BE2C (cell line): ENCODE measurements around the gene HCRTR1.
A peak's percentile ranks its signal among the peaks of the same experiment; 100 is the strongest.

ENCODE experiments used
- DNase-seq: peaks from one replicate; pipeline ENCODE4 v3.0.0-alpha.2; 2020
- H3K27me3 ChIP-seq: fragments of 250-450 bp; sonication (Bioruptor Pico); 2 replicates; pipeline ENCODE4 v1.5.1; 2020; ENCODE audit warnings: mild to moderate bottlenecking
- H3K36me3 ChIP-seq: fragments of 250-450 bp; sonication (Bioruptor Pico); 2 replicates; pipeline ENCODE4 v1.5.1; 2020; ENCODE audit warnings: mild to moderate bottlenecking
- H3K4me1 ChIP-seq: fragments of 250-450 bp; sonication (Bioruptor Pico); 2 replicates; pipeline ENCODE4 v1.5.1; 2020
- H3K4me3 ChIP-seq: 2 replicates; pipeline ENCODE4 v1.5.1; 2011; ENCODE audit warnings: low read depth, low read length
- H3K9me3 ChIP-seq: fragments of 250-450 bp; sonication (Bioruptor Pico); 2 replicates; pipeline ENCODE4 v1.5.1; 2020
- TF ChIP-seq, protein P1 (sequence below): IDR thresholded peaks from 2 replicates; pipeline ENCODE4 v1.5.1; 2012; ENCODE audit warnings: mild to moderate bottlenecking, low read depth, low read length

HCRTR1 gene

GRCh38 chr1:31640179-31640578 is 22.7 kb downstream of the HCRTR1 start:
- H3K4me1 ChIP-seq = peaks cover 7% of the 10 kb centered on the region
- DNase-seq = no peak
- no peaks in the 10 kb centered on the region for H3K36me3 ChIP-seq
- no peaks in the 10 kb centered on the region for H3K9me3 ChIP-seq
- no peak overlapping the region for H3K4me3 ChIP-seq
- TF ChIP-seq, protein P1, sequence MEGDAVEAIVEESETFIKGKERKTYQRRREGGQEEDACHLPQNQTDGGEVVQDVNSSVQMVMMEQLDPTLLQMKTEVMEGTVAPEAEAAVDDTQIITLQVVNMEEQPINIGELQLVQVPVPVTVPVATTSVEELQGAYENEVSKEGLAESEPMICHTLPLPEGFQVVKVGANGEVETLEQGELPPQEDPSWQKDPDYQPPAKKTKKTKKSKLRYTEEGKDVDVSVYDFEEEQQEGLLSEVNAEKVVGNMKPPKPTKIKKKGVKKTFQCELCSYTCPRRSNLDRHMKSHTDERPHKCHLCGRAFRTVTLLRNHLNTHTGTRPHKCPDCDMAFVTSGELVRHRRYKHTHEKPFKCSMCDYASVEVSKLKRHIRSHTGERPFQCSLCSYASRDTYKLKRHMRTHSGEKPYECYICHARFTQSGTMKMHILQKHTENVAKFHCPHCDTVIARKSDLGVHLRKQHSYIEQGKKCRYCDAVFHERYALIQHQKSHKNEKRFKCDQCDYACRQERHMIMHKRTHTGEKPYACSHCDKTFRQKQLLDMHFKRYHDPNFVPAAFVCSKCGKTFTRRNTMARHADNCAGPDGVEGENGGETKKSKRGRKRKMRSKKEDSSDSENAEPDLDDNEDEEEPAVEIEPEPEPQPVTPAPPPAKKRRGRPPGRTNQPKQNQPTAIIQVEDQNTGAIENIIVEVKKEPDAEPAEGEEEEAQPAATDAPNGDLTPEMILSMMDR = peak; percentile 28
- no peaks in the 10 kb centered on the region for H3K27me3 ChIP-seq

DNA sequence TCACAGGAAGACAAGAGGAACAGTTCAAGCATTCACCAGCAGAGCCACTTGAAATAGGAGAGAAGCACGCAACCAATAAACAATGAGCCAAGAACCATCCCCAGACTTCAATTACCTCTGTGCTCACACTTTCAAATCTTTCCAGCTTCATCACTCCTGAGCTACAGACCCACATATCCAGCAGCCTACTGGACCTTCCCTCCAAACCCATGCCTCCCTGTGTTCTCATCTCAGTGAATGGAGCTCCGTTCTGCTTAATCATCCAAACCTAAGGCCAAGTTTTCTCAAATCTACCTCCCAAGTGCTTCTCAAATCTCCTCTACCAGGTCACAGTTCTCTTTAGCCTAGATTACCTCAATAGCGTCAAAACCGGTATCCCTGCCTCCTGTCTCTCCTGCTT is 23.5 kb downstream of the HCRTR1 start:
- no peaks in the 10 kb centered on the region for H3K9me3 ChIP-seq
- no peak for DNase-seq
- no peaks in the 10 kb centered on the region for H3K36me3 ChIP-seq
- TF ChIP-seq, protein P1 = no peak
- H3K4me1 ChIP-seq = peaks cover 7% of the 10 kb centered on the region
- no peak overlapping the region for H3K4me3 ChIP-seq
- no peaks in the 10 kb centered on the region for H3K27me3 ChIP-seq

GRCh38 chr1:31642366-31642765 is 24.9 kb downstream of the HCRTR1 start:
- Histone ChIP-seq H3K4me1 (peaks cover 7% of the 10 kb centered on the region), H3K27me3 (no peaks in the 10 kb centered on the region), H3K36me3 (no peaks in the 10 kb centered on the region), H3K4me3 (no peak overlapping the region), H3K9me3 (no peaks in the 10 kb centered on the region)
- DNase-seq = no peak
- TF ChIP-seq, protein P1 = no peak

GRCh38 chr1:31642897-31643296 is 25.4 kb downstream of the HCRTR1 start:
- peaks cover 7% of the 10 kb centered on the region for H3K4me1 ChIP-seq
- TF ChIP-seq, protein P1 = no peak
- no peaks in the 10 kb centered on the region for H3K27me3 ChIP-seq
- H3K36me3 ChIP-seq = no peaks in the 10 kb centered on the region
- no peak overlapping the region for H3K4me3 ChIP-seq
- DNase-seq = no peak
- H3K9me3 ChIP-seq = no peaks in the 10 kb centered on the region

- DNase-seq = no peak
- H3K9me3 ChIP-seq = no peaks in the 10 kb centered on the region
- no peaks in the 10 kb centered on the region for H3K36me3 ChIP-seq
- TF ChIP-seq, protein P1 = no peak
- H3K4me3 ChIP-seq = peak overlapping the region; percentile 81
- H3K4me1 ChIP-seq = peaks cover 3% of the 10 kb centered on the region
- no peaks in the 10 kb centered on the region for H3K27me3 ChIP-seq
Observed at GRCh38 chr1:31643976-31644559, 26.6 kb downstream of the HCRTR1 start.

DNA sequence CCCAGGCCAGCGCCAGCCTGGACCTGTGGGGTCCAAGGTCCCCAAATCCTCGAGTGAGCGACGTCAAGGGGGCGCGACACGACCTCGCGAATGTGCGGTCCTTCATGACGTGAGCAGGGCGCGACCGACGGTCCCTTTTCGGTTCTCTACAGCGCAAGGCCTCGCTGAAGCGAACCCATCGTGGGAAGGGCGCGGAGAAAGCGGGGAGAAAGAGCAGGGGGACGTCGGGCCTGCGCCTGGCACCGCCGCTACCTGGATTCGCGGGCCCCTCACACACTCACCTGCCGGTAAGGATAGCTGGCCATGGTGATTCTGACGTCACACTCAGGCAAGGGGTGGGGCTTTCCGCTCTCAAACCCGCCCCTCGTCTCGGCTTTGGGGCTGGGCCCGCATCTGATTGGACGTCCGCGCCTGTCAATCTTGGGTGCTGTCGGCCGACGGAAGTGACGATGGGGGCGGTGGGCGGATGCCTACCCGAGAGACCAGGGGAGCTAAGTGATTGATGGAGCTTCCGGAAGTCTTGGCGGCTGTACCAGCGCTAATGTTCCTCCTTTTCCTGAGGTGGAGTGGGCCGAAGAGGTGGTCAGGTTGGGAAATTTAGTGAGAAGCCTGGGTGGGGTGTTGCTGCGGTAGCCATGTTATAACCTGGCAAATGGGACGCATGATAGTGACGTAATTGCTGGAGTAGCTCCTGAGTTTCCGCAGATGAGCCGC is 27.2 kb downstream of the HCRTR1 start, which contains the start of gene PEF1:
TSS of gene PEF1 (minus strand) at position 317 of the 714 bp plus-strand sequence. CDS start at position 305, 12 bp downstream.
- H3K36me3 ChIP-seq = no peaks in the 10 kb centered on the region
- H3K9me3 ChIP-seq = no peaks in the 10 kb centered on the region
- H3K4me3 ChIP-seq = peak within 1 kb of the TSS; percentile 81
- no peaks in the 10 kb centered on the region for H3K27me3 ChIP-seq
- no peaks in the 10 kb centered on the region; the same call in 1 of the 2 replicates for H3K4me1 ChIP-seq
- DNase-seq = peak; percentile 95
- TF ChIP-seq, protein P1 = no peak
